ENCODE data around the gene VSX2. TPM values are rescaled to one million over a fixed set of nuclear protein-coding genes. Genes with fewer than 3 reads are reported as not detected.

VSX2 gene
- 1.9 TPM for total RNA-seq (ENCODE audit: insufficient read depth, low replicate concordance)

- no peak for DNase-seq (ENCODE audit: low spot score)
These were observed at the start of gene VSX2 for GRCh38 chr14:74238974-74239847. VSX2 (plus strand) TSS chr14:74239449; CDS start chr14:74239562, 113 bp downstream.

GRCh38 chr14:74190927-74191575 lies 48.2 kb upstream of the VSX2 start:
- no peak for DNase-seq (ENCODE audit: low spot score)

DNA sequence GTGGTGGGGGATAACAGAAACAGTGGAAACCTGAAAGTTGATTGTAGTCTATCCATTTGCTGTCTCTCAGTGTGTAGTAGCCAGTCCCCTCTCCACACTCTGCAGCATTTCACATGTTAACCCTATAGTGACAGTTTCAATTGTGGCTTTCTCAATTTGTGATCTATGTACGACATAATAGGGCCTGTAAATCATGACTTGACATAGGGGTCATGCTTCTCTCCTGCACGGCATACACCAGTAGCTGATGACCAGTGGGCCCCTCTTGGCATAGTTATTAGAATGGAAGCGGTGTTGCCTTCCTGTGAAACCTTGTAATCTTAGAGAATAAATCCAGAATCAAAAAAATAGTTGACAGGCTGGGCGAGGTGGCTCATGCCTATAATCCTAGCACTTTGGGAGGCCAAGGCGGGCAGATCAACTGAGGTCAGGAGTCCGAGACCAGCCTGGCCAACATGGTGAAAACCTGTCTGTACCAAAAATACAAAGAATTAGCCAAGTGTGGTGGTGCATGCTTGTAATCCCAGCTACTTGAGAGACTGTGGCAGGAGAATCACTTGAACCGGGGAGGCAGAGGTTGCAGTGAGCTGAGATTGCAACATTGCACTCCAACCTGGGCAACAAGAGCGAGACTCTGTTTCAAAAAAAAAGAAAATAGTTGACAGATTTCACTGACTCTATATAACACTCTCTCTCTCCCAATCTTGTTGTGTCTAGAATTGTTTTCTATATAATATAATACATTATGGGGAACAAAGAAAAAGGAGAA lies 44.6 kb upstream of the VSX2 start:
- no peak for DNase-seq (ENCODE audit: low spot score)

GRCh38 chr14:74195623-74196022 lies 43.6 kb upstream of the VSX2 start:
- DNase-seq (ENCODE audit: low spot score) = no peak

GRCh38 chr14:74198441-74199234 lies 40.6 kb upstream of the VSX2 start:
- no peak for DNase-seq (ENCODE audit: low spot score)

- no peak for DNase-seq (ENCODE audit: low spot score)
These were observed 37.1 kb upstream of the VSX2 start for GRCh38 chr14:74202113-74202512.

GRCh38 chr14:74203639-74204038 lies 35.6 kb upstream of the VSX2 start:
- DNase-seq (ENCODE audit: low spot score) = no peak

DNA sequence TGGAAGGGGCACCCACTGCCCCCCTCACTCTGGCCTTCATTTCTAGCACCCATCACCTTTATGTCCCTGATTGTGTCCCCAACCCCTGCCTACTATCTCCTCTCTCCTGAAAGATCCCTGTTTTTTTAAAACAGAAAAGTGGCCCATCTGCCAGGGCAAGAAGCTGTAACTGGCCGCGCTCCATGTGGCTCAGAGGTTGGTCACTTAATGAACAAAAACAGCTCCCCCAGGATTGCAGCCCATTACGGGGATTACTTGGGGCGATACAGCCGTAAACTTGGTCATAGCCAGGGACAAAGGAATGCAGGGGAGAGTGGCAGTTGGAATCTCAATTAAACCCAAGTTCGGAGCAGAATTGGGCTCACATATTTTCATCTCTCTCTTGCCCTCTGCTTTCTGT lies 34.8 kb upstream of the VSX2 start:
- DNase-seq (ENCODE audit: low spot score) = no peak

DNA sequence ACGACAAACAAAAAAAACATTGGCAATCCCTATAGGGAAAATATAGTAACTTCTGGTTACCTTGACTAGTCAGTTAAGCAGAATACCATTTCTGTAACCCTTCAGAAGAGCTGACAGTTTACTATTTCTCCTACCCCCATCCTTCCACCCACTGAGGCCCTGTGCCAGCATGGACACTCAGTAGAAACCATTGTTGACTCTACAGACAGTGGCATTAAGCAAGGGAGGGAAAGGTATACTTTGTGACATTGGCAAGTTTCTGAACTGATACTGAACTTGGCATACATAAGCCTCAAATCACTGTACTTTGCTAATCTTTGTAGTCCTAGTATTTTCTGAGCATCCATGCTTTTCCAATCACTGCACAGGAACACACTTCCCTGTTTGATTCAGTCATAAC lies 33.4 kb upstream of the VSX2 start:
- DNase-seq (ENCODE audit: low spot score) = no peak

- DNase-seq (ENCODE audit: low spot score) = no peak
These were observed 31.3 kb upstream of the VSX2 start for GRCh38 chr14:74207943-74208342.

DNA sequence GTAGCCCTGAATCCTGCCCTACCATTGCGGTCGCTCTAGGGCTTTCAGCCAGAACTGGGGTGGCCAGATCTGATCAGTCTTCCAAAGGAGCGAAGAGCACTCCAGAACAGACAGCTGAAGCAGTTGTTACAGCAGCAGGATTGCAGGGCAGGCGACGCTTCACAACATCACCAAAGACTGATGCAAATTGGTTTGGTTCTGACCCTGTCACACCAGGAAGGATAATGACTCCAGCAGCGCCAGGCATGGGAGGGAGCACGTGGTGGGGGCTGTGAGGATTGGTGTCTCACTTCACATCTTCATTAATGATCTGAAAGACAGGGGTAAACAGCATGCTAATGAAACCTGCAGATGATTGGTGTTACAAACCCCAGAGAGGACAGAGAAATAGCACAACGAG lies 30.6 kb upstream of the VSX2 start:
- DNase-seq (ENCODE audit: low spot score) = no peak

- no peak for DNase-seq (ENCODE audit: low spot score)
These were observed 27.2 kb upstream of the VSX2 start for GRCh38 chr14:74211945-74212580.

DNA sequence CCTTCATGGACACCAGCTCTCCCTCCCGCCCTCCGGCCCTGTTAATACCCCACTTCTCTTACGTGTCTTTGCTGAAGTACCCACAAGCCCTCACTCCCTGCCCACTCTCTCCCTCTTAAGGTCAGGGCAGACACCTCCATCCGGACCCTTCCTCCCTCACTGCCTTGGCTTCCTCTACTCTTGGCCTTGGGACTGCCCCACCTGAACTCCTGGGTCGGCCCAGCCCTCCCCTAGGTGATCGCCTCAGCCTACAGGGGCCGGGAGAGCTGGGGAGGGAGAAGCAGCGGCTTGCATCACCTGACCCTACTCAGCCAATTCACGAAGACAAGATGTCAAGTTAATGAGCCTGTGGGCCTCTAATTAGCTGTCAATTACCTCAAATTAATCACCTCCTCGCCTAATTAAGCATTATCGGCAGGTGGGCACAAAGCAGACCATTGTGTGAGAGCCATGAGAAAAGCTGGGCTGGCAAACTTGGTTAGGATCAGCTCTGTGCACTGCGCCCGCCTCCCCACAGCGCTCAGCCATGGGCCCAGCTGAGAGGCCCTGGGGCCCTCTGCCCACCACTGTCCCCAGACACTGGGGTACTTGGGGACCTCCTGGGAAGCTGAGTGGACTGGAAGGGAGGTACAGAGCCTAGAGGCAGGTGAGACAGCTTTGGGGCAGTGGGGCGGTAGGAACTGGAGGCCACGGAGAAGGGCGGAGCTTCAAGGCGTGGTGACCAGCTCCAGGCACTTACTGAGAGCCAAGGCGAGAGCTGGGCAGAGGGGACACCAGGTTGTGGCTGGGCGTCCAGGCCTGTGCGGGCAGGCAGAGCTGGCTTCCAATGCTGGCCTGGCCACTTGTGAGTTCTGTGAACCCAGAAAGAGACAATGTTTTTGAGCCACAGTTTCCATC lies 25.1 kb upstream of the VSX2 start:
- no peak for DNase-seq (ENCODE audit: low spot score)

DNA sequence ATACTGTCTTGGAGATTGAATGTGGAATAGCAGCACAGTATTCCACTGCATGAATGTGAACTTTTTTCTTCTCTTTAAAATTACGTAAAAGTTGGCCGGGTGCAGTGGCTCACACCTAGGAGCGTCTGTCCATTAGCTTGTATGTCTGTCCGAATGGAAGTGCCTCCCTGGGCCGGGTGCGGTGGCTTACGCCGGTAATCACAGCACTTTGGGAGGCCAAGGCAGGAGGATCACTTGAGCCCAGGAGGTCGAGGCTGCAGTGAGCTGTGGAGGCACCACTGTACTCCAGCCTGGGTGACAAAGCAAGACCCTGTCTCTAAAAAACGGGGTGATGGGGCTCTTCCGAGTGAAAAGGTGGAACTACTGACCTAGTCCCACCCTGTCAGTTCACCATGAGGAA lies 22.6 kb upstream of the VSX2 start:
- DNase-seq (ENCODE audit: low spot score) = no peak

DNA sequence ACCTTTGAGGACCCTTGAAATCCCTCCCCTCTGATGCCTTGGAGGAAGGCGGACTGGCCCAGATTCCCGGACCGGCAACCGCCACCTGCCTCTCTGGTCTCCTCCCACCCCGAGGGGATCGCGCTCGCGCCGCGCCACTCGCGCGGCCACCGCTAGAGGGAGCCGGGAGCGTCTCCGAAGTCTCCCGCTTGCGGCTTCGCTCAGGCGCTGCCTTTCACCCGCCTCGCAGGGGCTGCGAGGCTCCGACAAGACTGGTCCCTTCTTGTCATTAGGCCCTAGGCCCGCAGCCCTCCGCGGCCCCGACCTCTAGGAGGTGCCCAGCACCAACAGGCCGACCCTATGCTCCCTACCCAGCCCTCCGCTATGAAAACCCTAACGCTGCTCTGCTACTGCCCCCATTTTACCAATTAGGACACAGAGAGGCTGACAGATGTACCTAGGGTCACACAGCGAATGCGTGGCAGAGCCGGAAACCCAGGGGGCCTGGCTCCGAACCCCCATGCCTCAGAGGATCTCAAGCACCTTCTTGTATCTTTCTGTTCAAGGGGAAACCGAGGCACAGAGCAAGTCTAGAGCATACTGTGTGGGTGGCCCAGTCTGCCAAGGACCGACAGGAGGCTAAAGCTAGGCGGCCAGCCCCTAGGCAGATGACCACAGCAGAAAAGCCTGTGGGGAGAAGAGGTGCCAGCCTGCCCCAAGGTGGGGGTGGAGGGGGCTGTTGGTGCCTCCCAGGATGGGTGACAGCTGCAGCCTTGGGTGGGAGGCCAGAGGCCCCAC lies 21.4 kb upstream of the VSX2 start:
- DNase-seq (ENCODE audit: low spot score) = peak; percentile 41

DNA sequence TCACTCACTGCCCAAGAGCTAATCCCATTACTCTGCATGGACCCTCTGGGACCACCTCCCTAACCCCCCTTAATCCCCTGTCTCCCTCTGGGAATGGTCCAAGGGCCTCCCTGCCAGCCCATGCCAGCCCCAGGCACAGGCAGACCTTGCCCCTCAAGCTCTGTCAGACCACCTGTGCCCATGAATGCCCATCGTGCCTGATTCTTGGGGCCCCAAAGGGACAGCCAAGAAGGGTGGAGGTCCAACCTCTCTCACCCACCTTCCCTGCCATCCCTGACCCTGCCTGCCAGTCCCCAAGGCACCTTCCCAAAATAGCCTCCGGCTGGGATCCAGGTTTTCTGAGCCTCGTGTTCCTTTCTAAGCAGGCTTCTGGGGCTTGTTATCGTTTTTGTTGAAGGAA lies 20.8 kb upstream of the VSX2 start:
- DNase-seq (ENCODE audit: low spot score) = no peak

DNA sequence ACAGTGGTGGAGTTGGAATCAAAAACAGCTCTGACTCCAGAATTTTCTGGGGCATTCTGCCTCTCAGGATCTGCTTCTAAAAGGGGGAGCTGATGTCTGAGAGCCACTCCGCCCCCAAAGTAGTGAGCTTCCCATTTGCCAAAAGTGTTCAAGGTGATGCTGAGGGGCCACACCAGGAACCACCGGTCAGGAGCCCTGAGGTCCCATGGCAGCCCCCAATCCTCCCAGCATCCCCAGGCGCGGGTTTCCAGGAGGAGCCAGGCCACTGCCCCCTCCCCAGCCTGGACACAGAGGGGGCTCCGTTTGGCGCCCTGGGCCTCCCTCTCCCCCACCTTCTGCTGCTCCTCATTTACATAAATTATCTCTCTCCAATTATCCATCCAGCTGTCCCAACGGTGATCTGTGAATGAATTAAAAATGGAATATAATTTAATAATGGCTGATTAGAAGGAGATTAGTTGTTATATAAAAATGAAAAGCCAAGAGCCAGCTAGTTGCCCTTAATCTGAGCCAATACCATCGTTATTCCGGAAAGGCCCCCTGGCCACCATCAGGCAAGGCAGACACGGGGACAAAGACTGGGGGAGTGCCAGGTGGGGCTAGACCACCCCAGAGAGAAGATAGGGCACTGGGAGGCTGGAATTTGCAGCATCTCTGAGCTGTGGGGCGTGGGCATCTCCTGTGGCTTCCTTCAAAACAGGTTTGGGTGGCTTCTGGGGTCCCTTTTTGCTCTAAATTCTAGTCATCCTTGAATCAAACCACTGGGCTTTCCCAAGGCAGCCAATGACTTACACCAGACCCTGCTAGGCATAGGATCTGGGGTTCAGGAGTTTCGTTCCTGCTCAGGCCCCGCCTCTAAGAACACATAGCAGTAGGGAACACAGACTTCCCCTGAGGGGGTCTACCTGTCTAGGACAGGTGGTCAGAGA lies 19.7 kb upstream of the VSX2 start:
- DNase-seq (ENCODE audit: low spot score) = no peak

GRCh38 chr14:74220991-74221390 lies 18.3 kb upstream of the VSX2 start:
- DNase-seq (ENCODE audit: low spot score) = no peak
